WTC11 (cell line): ENCODE results near the gene ZBTB34. TPM values are rescaled to one million over a fixed set of nuclear protein-coding genes. Genes with fewer than 3 reads are reported as not detected.

Source experiments
- ATAC-seq: fragments of 200-7000 bp; cut with Tn5 transposase; 2 replicates; pipeline ENCODE4 v1.10.0; 2021; ENCODE audit warnings: mild to moderate bottlenecking, moderate library complexity
- CTCF ChIA-PET: fragments of 300-600 bp; sonication (Branson Sonifier 250); formaldehyde crosslinking; loops from one replicate; lab custom pipeline; 2021; ENCODE audit warnings: antibody characterized with exemption; lab: Charles Lee
- POLR2A ChIA-PET: fragments of 350-600 bp; sonication (Branson Sonifier 250); formaldehyde crosslinking; loops from one replicate; lab custom pipeline; 2021; ENCODE audit warnings: antibody characterized with exemption; lab: Charles Lee
- DNase-seq: peaks from one replicate; pipeline ENCODE4 v3.0.0; 2021; ENCODE audit warnings: low spot score
- H3K27ac Mint-ChIP-seq: 2 replicates; pipeline ENCODE4 v1.8.0; 2021; ENCODE audit warnings: mixed read lengths
- H3K27me3 Mint-ChIP-seq: 2 replicates; pipeline ENCODE4 v1.8.0; 2021; ENCODE audit warnings: low read depth, mild to moderate bottlenecking, moderate library complexity, mixed read lengths
- H3K36me3 Mint-ChIP-seq: 2 replicates; pipeline ENCODE4 v1.8.0; 2021; ENCODE audit warnings: mixed read lengths
- H3K4me1 Mint-ChIP-seq: 2 replicates; pipeline ENCODE4 v1.8.0; 2022; ENCODE audit warnings: mixed read lengths
- H3K4me3 Mint-ChIP-seq: 2 replicates; pipeline ENCODE4 v1.8.0; 2021; ENCODE audit warnings: mild to moderate bottlenecking, moderate library complexity, mixed read lengths
- H3K9me3 Mint-ChIP-seq: 2 replicates; pipeline ENCODE4 v1.8.0; 2021; ENCODE audit warnings: mixed read lengths
- AR ChIP-seq: fragments of 250-450 bp; sonication (Bioruptor Pico); IDR thresholded peaks from 2 replicates; pipeline ENCODE4 v1.9.0; 2021; ENCODE audit warnings: mild to moderate bottlenecking
- ATF6 ChIP-seq: sonication (generic); formaldehyde crosslinking; IDR thresholded peaks from 2 replicates; pipeline ENCODE4 v1.8.1; 2023; ENCODE audit warnings: mild to moderate bottlenecking, missing genetic modification reagents
- CBFB ChIP-seq: sonication (generic); formaldehyde crosslinking; IDR thresholded peaks from 2 replicates; pipeline ENCODE4 v1.8.1; 2022; ENCODE audit warnings: mild to moderate bottlenecking, low read depth, missing genetic modification reagents
- CTCF ChIP-seq: fragments of 200-600 bp; IDR thresholded peaks from 2 replicates; pipeline ENCODE4 v1.8.0; 2022; ENCODE audit warnings: antibody characterized with exemption
- FOXP4 ChIP-seq: sonication (generic); formaldehyde crosslinking; IDR thresholded peaks from 2 replicates; pipeline ENCODE4 v1.8.0; 2022; ENCODE audit warnings: mild to moderate bottlenecking, missing genetic modification reagents
- GTF2I ChIP-seq: fragments of 250-450 bp; sonication (Bioruptor Pico); conservative IDR thresholded peaks from 2 replicates; pipeline ENCODE4 v1.4.0; 2021; ENCODE audit warnings: mild to moderate bottlenecking
- MAX ChIP-seq: sonication (generic); formaldehyde crosslinking; IDR thresholded peaks from 2 replicates; pipeline ENCODE4 v1.8.0; 2022; ENCODE audit warnings: mild to moderate bottlenecking, missing genetic modification reagents
- SP1 ChIP-seq: sonication (generic); formaldehyde crosslinking; conservative IDR thresholded peaks from 2 replicates; pipeline ENCODE4 v1.8.1; 2022; ENCODE audit warnings: missing genetic modification reagents
- USF1 ChIP-seq: sonication (generic); formaldehyde crosslinking; IDR thresholded peaks from 2 replicates; pipeline ENCODE4 v1.8.0; 2022; ENCODE audit warnings: mild to moderate bottlenecking, missing genetic modification reagents
- ZBTB43 ChIP-seq: sonication (generic); formaldehyde crosslinking; IDR thresholded peaks from 2 replicates; pipeline ENCODE4 v1.8.1; 2023; ENCODE audit warnings: mild to moderate bottlenecking, missing genetic modification reagents
- ZNF121 ChIP-seq: sonication (generic); formaldehyde crosslinking; IDR thresholded peaks from 2 replicates; pipeline ENCODE4 v1.8.0; 2023; ENCODE audit warnings: missing genetic modification reagents
- ZNF423 ChIP-seq: fragments of 250-450 bp; sonication (Bioruptor Pico); IDR thresholded peaks from 2 replicates; pipeline ENCODE4 v2.1.2; 2022; ENCODE audit warnings: mild to moderate bottlenecking, moderate library complexity
- ZNF425 ChIP-seq: fragments of 250-450 bp; sonication (Bioruptor Pico); conservative IDR thresholded peaks from 2 replicates; pipeline ENCODE4 v1.9.0; 2021; ENCODE audit warnings: mild to moderate bottlenecking
- ZNF671 ChIP-seq: fragments of 250-450 bp; sonication (Bioruptor Pico); IDR thresholded peaks from 2 replicates; pipeline ENCODE4 v1.8.0; 2021; ENCODE audit warnings: mild to moderate bottlenecking
- total RNA-seq: library from RNA; stranded (reverse); gene quantifications from 3 replicates; pipeline ENCODE4 v1.2.3, GENCODE V29; 2021

Gene ZBTB34
- total RNA-seq, 1 experiment from 2014 or later, result 18.4 TPM

- no peak overlapping the region for H3K27ac Mint-ChIP-seq
- H3K4me3 Mint-ChIP-seq, result no peak overlapping the region
- peak; percentile 48 for DNase-seq
- H3K9me3 Mint-ChIP-seq, result peaks cover 9% of the 10 kb centered on the region
- CTCF ChIA-PET, result interaction anchor here (0.7 to 1.8 kb wide), 16 partner anchors 8 to 460 kb away, joined by 3 to 18 read pairs (median 4); partner anchors contain the start of gene RALGPS1
- peaks cover 12% of the 10 kb centered on the region for H3K4me1 Mint-ChIP-seq
- ATAC-seq, result peak; percentile 76
- H3K36me3 Mint-ChIP-seq, result peaks cover 5% of the 10 kb centered on the region; the same call in 1 of the 2 replicates
- POLR2A ChIA-PET, result no interaction called here
- no peaks in the 10 kb centered on the region; the same call in 1 of the 2 replicates for H3K27me3 Mint-ChIP-seq
- TF ChIP-seq ZNF423 (CRISPR knock-in tag) (no peak), ZNF425 (CRISPR knock-in tag) (no peak), ZNF121 (CRISPR knock-in tag) (peak; percentile 93), SP1 (CRISPR knock-in tag) (0 out of 2 replicates have a peak, but pooled peaks have one; percentile 26), USF1 (CRISPR knock-in tag) (no peak), CBFB (no peak), CTCF (no peak)
Observed at GRCh38 chr9:126932871-126933321, 72.5 kb downstream of the ZBTB34 start.

GRCh38 chr9:126933334-126933980, 73.0 kb downstream of the ZBTB34 start:
- Mint-ChIP-seq H3K27me3 (no peaks in the 10 kb centered on the region; the same call in 1 of the 2 replicates), H3K4me3 (no peak overlapping the region), H3K36me3 (peaks cover 5% of the 10 kb centered on the region; the same call in 1 of the 2 replicates), H3K9me3 (peaks cover 9% of the 10 kb centered on the region), H3K27ac (no peak overlapping the region), H3K4me1 (peaks cover 17% of the 10 kb centered on the region)
- ATAC-seq (peak; percentile 85), DNase-seq (no peak)
- POLR2A ChIA-PET, result no interaction called here
- TF ChIP-seq FOXP4 (CRISPR knock-in tag), result no peak
- no peak for TF ChIP-seq ZNF671 (CRISPR knock-in tag)
- no peak for TF ChIP-seq MAX
- no peak for TF ChIP-seq AR
- TF ChIP-seq GTF2I (CRISPR knock-in tag), result no peak
- TF ChIP-seq ATF6, result no peak
- no peak for TF ChIP-seq ZBTB43 (CRISPR knock-in tag)
- CTCF ChIA-PET, result interaction anchor here (0.7 to 1.8 kb wide), 15 partner anchors 9 to 460 kb away, joined by 3 to 18 read pairs (median 5); partner anchors contain the start of gene RALGPS1
